GM19193 (cell line): ENCODE results near the gene SMIM29.

Source experiments
- POLR2A ChIP-seq: IDR thresholded peaks from 4 replicates; pipeline ENCODE4 v1.6.1; 2011; ENCODE audit not compliant: insufficient read depth, insufficient read length; ENCODE audit errors: extremely low read depth

The SMIM29 gene

GRCh38 chr6:34223956-34224940 lies 24.6 kb downstream of the SMIM29 start:
- TF ChIP-seq POLR2A = peak; percentile 61

- TF ChIP-seq POLR2A = no peak
Measured at GRCh38 chr6:34223381-34223955, 25.3 kb downstream of the SMIM29 start.

DNA sequence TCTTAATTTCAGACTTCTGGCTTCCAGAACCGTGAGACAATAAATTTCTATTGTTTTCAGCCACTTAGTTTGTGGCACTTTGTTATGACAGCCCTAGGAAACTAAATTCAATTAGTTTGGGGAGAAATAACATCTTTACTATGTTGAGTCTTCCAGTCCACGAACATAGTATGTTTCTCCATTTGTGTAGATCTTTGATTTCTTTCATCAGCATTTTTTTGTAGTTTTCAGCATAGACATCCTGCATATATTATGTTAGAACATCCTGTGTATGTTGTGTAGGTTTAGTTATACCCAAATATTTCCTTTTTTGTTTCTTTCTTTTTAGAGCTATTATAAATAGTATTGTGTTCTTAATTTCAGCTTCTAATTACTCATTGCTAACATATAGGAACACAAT lies 30.1 kb downstream of the SMIM29 start:
- TF ChIP-seq POLR2A = no peak

- no peak for TF ChIP-seq POLR2A
Measured at GRCh38 chr6:34213772-34214171, 35.0 kb downstream of the SMIM29 start.

- no peak for TF ChIP-seq POLR2A
Measured at GRCh38 chr6:34207695-34208443, 40.9 kb downstream of the SMIM29 start.

DNA sequence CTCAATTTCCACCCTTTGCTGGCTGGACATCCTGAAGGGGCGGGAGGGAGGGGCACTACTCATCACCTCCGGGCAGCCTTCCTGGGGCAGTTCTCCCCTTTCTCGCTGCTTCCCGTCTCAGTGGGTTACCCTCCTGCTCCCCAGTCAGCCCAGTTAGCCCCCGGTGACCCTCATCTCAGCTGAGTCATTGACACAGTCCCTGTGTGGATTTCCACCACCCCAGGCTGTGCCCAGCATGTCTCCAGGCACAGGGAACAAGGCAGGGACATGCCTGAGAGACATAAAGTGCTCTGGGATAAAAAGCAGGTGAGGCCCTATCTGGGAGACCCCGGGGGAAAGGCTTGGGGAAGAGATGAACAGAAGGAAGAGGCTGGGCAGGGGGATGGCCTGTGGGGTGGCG lies 42.1 kb downstream of the SMIM29 start:
- no peak for TF ChIP-seq POLR2A

DNA sequence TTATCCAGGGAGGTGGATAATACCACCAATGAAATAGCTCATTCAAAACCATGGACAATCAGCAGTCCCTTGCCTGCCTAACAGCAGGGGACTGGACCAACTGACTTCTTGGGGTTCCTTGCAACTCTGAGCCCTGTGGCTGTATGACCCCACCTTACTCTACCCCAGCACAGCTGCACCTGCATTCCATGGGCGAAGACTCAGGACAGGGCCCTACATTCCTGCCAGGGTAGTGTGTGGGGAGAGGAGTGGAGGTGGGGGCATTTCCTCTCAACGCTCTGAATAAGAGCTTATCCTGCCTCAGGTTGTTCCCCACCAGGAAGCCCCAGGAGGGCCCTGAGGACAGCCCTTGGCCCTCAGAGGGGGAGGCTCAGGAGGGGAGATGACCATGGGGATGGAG lies 42.9 kb downstream of the SMIM29 start:
- TF ChIP-seq POLR2A = no peak

- no peak for TF ChIP-seq POLR2A
Measured at GRCh38 chr6:34205466-34205865, 43.3 kb downstream of the SMIM29 start.

DNA sequence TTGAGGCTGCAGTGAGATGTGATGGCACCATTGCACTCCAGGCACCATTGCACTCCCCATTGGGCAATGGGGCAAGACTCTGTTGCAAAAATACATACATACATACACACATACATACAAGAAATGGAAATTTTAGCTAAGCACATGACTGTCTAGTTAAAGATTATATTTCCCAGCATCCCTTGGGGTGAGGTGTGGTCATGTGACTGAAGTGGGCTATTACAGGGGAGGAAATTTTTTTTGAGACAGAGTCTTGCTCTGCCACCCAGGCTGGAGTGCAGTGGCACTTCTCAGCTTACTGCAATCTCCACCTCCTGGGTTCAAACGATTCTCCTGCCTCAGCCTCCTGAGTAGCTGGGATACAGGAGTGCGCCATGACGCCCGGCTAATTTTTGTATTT lies 44.1 kb downstream of the SMIM29 start:
- TF ChIP-seq POLR2A = no peak

DNA sequence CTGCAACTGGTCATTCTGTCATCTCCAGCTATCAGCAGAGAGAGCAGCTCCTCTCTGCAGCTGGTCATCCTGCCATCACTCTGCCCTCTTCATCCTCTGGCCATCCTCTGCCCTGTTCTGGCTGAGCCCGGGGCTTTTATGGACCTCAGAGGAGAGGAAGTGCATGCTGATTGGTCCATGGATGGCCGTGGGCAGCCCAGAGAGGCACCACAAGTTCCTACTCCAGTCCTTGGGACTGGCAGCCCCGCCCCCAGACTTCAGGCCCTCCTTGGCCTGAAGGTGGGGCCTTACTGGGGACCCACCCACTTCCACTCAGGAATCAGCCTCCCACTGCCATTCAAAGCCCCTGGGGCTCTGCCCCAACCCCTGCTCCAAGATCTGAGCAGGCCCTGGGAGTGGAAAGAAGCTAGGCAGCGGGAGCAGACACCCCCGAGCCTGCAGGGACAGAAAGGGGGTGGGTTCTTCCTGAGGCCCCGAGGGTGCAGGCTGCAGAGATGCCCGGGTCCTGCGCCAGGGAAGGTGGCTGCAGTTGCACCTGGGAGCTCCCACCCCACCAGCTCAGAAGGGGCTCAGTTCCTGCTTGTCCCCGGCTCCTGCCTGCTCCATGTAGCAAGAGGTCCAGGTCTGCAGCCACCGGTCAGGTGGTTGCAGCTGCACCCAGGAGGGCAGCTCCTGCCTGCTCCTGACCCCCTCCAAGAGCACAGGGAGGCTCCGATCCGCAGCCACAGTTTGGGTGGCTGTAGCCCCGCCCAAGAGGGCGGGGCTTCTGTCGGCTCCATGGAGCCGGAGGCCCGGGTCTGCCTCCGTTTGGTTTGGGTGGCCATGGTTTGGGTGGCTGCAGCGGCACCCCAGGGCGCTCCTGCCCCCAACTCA lies 46.2 kb downstream of the SMIM29 start:
- no peak for TF ChIP-seq POLR2A

GRCh38 chr6:34201455-34202107 lies 47.2 kb downstream of the SMIM29 start:
- no peak for TF ChIP-seq POLR2A

DNA sequence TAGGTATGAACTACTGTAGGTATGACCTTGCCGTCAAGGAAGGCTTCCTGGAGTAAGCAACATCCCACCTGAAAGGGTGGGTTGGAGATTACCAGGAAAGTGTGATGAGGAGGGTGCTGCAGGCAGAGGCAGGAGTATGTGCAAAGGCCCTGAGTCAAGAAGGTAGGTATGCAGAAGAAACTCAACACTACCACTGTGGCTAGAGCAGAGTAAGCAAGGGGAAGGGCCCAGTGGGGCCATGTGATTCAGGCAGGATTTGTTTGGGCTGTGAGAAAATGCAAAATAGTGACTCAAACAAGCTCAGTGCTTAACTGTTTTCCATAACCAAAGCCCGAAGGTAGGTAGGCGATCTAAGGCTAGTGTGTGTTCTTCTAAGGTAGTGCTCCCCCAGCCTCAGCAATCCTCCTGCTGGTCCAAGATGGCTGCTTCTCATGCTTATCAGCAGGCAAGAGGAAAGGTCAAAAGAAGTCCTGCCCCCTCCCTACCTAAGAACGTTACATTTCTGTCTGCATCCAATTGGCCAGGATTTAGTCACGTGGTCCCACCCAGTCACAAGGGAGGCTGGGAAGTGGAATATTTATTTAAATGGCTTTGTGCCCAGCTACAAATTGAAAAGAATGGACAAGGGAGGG lies 48.4 kb downstream of the SMIM29 start:
- TF ChIP-seq POLR2A = no peak

GRCh38 chr6:34196833-34197195 lies 52.0 kb downstream of the SMIM29 start:
- TF ChIP-seq POLR2A = no peak
